Measurements from ENCODE around the gene YIPF6.
"Not testable (repeated sequence)": the region's sequence is repeated elsewhere in the genome, so short reads cannot be mapped to it uniquely, and the experiment has no call there.

YIPF6 gene

DNA sequence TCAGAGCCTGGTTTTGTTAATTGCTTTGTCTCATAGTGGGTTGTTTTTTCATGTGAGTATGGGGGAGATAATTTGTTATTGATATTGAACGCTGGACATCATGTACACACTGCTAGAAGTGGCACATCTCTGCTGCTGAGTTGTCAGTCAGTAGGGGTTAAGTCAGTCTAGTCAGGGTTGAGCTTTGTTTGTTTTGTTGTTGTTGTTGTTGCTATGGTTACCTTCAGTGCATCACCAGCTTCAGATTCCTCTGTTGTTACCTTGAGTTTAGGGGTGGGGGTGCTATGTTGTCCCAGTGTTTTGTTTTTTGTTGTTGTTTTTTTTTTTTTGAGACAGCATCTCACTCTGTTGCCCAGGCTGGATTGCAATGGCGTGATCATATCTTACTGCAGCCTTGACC lies 9.9 kb downstream of the YIPF6 start:
- no peak for DNase-seq

DNA sequence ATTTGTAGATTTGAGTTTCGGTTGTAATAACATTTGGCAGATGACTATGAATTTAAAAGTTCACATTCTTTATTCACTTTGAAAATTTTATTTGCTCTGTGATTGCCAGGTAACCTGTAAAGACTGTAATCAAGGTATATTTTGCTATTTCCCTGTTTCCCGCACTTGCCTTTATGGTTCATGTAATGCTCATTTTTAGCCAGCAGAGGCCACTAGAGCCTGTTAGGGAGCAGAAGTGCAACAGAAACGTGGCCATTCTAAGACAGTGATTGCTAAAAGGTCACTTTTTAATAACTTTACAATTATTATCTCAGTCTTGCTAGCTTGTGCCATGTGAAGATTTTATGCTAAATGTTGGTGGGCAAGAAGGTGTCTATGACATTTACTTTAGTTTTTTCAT lies 12.4 kb downstream of the YIPF6 start:
- no peak for DNase-seq

DNA sequence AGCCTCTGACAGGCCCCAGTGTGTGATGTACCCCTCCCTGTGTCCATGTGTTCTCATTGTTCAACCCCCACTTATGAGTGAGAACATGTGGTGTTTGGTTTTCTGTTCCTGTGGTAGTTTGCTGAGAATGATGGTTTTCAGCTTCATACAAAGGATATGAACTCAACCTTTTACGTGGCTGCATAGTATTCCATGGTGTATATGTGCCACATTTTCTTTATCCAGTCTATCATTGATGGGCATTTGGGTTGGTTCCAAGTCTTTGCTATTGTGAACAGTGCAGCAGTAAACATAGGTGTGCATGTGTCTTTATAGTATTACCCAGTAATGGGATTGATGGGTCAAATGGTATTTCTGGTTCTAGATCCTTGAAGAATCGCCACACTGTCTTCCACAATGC lies 25.8 kb downstream of the YIPF6 start:
- DNase-seq: not testable (repeated sequence)

DNA sequence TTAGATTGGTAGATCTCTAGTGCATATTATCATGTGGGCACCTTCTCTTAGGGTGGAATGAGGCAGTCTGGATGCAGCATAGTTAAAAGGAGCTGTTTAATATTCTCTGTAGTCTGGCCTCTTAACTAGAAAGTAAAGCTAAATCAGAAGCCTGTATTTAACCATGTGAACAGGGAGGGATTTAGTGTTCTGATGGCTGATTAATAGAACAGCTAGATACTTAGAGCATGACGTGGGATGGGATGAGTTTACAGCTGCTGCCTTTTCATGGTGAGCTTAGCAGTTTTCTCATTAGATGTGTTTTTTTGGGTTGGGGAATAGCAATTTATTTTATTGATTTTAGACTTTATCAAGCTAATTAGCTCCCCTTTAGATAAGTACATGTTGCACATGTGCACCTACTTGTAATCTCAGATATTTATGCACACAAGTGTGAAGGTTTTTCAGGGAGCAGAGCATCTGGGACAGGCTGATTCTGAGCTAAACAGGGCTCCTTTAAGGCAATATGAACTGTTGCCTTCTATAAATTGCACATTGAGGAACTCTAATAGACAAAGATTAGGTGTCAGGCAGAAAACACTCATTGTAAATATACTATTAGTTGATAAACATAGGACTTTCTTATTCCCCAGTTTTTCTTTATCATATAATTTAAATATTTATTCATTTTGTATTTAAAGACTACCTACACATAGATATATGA lies 34.1 kb downstream of the YIPF6 start:
- DNase-seq: no peak

- DNase-seq: no peak
Measured at GRCh38 chrX:68533656-68534055, 34.8 kb downstream of the YIPF6 start.

- no peak for DNase-seq
Measured at GRCh38 chrX:68534691-68535090, 35.8 kb downstream of the YIPF6 start.

DNA sequence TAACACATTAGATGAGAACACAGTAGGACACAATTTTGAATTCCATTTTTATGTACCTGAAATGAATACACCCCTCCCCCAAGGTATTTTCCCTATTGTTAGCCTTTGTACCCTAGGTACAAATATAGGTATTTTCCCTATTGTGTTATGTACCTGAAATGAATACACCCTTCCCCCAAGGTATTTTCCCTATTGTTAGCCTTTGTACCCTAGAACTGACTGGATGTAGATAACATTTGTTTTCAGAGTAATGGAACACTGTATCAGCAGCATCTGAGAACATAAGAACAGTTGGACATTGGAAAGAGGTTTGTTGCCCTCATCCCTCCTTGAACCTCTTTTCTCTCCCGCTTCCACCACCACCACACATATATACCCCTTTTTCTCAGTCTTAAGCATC lies 37.6 kb downstream of the YIPF6 start:
- DNase-seq: no peak

DNA sequence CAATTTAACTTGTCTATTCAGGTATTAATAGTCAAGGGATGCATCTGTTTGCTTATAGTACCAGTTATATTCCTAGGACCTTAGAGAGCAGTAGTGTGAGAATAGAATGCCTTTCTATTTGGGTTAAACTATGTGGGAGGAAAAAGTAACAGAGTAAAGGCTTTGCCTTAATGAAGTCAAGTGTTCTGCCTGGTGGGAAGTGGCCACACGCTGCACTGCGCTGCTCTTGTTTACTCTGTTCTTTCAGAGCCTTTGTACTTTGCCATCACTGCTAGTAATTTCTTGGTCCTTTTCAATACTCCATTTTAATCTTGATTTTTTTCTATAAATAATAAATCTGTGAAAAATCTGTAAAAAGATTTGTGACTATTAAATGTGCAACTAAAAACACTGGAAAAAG lies 38.0 kb downstream of the YIPF6 start:
- DNase-seq: no peak

GRCh38 chrX:68550193-68550592 lies 51.3 kb downstream of the YIPF6 start:
- no peak for DNase-seq

DNA sequence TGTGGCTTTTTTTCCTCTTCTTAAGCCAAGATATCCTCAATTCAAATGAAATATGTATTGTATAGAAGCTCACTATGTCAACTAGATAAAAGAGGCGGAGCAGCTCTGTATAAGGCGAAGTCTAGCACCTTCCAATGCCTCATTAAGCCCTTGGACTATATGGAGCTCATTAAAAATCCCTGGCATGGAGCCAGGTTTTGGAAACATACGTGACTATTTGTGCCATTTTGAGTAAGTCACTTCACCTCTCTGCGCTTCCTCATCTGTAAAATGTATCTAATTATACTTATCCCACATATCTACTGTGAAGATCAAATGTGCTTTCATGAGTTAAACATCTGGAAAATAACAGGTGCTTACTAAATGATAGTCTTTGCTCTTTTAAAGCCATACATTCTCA lies 57.2 kb downstream of the YIPF6 start:
- no peak for DNase-seq

GRCh38 chrX:68557126-68557525 lies 58.3 kb downstream of the YIPF6 start:
- not testable (repeated sequence) for DNase-seq

DNA sequence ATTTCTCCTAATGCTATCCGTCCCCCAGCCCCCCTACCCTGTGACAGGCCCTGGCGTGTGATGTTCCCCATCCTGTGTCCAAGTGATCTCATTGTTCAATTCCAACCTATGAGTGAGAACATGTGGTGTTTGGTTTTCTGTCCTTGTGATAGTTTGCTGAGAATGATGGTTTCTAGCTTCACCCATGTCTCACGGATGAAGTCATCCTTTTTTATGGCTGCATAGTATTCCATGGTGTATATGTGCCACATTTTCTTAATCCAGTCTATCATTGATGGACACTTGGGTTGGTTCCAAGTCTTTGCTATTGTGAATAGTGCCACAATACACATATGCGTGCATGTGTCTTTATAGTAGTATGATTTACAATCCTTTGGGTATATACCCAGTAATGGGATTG lies 61.1 kb downstream of the YIPF6 start:
- DNase-seq: not testable (repeated sequence)

- DNase-seq: no peak
Measured at GRCh38 chrX:68568136-68568535, 69.3 kb downstream of the YIPF6 start.

DNA sequence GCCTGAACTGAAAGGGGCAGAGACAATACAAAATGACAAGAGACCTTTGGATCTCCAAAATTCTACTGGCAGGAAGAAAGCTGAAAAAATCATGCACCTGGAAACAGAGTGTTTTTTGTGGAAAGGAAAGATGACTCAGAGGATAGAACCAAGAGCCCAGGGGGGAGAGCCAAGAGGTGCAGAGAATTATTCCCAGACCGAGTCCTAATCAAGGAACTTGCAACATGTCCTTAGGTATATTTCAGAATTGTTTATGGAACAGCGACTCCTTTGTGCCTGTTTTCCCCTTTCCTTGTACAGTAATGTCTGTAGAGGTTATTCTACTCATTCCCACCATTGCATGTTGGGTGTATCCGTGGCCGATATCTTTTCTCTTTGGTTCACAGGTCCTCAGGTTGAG lies 71.7 kb downstream of the YIPF6 start:
- DNase-seq: no peak

DNA sequence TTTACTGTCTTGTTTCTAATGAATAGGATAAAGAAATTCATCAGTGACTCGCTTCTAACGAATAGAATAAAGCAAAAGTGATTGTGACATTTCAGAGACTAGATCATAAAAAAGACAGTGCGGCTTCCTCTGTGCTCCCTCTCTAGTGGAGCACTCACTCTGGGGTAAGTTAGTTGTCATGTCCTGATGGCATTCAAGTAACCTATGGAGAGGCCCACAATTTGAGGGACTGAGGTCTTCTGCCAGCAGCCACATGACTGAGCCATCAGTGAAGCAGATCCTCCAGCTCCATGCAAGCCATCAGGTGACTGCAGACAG lies 72.4 kb downstream of the YIPF6 start:
- no peak for DNase-seq

DNA sequence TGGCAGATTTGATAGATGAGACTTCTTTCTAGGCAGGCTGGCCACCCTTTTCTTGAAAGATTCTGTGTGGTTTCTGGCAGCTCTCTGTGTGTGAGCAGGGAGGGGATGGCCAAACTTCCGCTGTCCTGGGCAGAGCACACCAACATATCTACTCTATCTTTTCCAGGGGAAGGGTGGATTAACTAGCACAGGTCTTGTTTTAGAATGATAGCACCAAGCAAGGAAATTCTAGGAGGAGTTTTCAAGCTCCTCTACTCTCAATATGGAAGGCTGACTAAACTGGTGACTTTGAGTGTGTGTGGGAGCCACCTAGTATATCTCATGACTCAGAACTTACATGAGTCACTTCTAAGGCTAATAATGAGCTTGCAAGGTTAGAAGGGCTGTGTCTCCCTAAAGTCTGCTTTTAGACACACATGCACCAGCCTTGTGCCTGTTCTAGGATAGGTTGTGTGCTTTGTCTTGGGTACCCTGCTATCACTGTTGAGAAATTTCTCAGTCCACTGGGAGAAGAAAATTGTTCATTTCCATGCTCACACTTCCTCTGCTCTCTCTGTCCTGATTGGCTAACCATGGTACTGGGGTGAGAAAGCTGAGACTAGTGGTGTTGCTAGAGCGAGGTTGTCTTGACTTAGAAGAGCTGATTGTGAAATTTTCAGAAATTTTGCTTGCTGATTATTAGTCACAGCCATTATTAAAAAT lies 72.9 kb downstream of the YIPF6 start:
- peak; percentile 76 for DNase-seq

DNA sequence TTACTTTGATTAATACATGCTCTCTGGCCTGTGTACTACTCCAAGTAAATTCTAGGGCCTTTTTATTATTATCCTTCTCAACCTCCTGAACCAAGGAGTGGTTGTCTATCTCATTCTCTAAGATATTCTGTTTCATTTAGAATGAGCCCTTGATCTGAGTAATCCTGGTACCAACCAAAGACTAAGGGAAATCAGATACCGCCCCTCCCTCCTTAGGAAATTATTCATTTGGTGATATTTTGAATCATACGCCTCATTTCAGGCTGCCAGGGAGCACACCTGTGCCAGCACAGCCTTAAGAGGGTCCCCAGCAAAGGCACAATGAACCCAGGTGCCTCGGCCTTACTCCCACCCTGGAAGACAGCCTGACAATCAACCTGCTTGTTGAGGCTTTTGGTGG lies 75.4 kb downstream of the YIPF6 start:
- DNase-seq: no peak

- DNase-seq: no peak
Measured at GRCh38 chrX:68579810-68580209, 81.0 kb downstream of the YIPF6 start.

- DNase-seq: no peak
Measured at GRCh38 chrX:68584221-68584620, 85.4 kb downstream of the YIPF6 start.

Measured in MV-4-11 (cell line).